ENCODE measurements around the gene MCF2L. TPM values are rescaled to one million over a fixed set of nuclear protein-coding genes. Genes with fewer than 3 reads are reported as not detected.

The MCF2L gene
- total RNA-seq, 1 donor from 2014 or later, result 12.3 TPM

DNA sequence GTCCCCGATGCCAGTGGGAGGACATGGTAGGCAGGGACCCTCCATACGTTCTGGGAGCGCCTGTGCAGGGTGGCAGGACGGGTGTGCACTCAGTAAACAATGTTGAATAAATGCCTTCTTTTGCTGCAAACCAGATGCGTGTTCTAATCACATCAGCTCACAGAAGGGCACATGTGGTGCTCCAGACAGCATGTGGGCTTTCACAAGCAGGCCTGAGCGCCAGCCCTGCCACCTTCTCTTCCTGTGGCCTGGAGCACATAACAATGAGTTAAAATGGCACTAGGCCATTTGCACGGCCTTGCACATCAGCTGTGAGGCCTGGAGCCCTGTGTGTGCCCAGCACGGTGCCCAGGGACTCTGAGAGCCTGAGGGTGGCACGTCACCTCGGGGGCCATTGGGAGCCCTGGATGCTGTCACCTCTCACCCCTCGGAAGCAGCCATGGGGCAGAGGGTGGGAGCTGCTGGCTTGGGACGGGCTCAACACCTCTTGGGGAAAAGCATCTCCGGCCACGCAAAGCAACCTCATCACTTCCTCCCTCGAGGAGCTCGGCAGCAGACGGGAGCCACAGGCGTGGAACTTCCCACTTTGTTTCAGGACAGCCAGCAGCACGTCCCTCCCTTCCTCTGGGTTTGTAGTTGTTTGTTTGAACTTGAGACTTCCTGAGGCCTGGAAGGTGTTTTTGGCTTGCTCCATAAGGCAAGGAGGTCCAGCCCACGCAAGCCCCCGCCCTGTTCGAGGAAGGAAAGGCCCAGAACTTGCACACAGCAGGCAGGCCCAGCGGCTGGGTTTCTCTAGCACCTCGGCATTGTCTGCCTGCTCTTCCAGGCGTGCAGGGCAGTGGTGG is 9.8 kb downstream of the MCF2L start:
- H3K4me3 ChIP-seq (ENCODE audit: low read depth, low read length), result no peak overlapping the region
- H3K36me3 ChIP-seq (ENCODE audit: control insufficient read depth, insufficient read depth, low read length), result no peaks in the 10 kb centered on the region
- TF ChIP-seq, protein P1, sequence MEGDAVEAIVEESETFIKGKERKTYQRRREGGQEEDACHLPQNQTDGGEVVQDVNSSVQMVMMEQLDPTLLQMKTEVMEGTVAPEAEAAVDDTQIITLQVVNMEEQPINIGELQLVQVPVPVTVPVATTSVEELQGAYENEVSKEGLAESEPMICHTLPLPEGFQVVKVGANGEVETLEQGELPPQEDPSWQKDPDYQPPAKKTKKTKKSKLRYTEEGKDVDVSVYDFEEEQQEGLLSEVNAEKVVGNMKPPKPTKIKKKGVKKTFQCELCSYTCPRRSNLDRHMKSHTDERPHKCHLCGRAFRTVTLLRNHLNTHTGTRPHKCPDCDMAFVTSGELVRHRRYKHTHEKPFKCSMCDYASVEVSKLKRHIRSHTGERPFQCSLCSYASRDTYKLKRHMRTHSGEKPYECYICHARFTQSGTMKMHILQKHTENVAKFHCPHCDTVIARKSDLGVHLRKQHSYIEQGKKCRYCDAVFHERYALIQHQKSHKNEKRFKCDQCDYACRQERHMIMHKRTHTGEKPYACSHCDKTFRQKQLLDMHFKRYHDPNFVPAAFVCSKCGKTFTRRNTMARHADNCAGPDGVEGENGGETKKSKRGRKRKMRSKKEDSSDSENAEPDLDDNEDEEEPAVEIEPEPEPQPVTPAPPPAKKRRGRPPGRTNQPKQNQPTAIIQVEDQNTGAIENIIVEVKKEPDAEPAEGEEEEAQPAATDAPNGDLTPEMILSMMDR (IDR thresholded peaks at IDR 0.05; ENCODE audit: insufficient read depth, low read length, poor library complexity, severe bottlenecking), result no peak
- no peak for DNase-seq (ENCODE audit: low read depth)
- H3K27me3 ChIP-seq (ENCODE audit: control insufficient read depth, insufficient read depth, low read length), result peaks cover 52% of the 10 kb centered on the region

GRCh38 chr13:112979406-112979902 is 10.4 kb downstream of the MCF2L start:
- no peak for DNase-seq (ENCODE audit: low read depth)
- Histone ChIP-seq H3K4me3 (ENCODE audit: low read depth, low read length) (no peak overlapping the region), H3K36me3 (ENCODE audit: control insufficient read depth, insufficient read depth, low read length) (no peaks in the 10 kb centered on the region), H3K27me3 (ENCODE audit: control insufficient read depth, insufficient read depth, low read length) (peaks cover 47% of the 10 kb centered on the region)
- TF ChIP-seq, protein P1 (IDR thresholded peaks at IDR 0.05; ENCODE audit: insufficient read depth, low read length, poor library complexity, severe bottlenecking), result no peak

- Histone ChIP-seq H3K36me3 (ENCODE audit: control insufficient read depth, insufficient read depth, low read length) (no peaks in the 10 kb centered on the region), H3K4me3 (ENCODE audit: low read depth, low read length) (no peak overlapping the region), H3K27me3 (ENCODE audit: control insufficient read depth, insufficient read depth, low read length) (peaks cover 42% of the 10 kb centered on the region)
- TF ChIP-seq, protein P1 (IDR thresholded peaks at IDR 0.05; ENCODE audit: insufficient read depth, low read length, poor library complexity, severe bottlenecking), result no peak
- no peak for DNase-seq (ENCODE audit: low read depth)
Measured at GRCh38 chr13:112980434-112980833, 11.4 kb downstream of the MCF2L start.

GRCh38 chr13:112981451-112981850 is 12.4 kb downstream of the MCF2L start:
- TF ChIP-seq, protein P1 (IDR thresholded peaks at IDR 0.05; ENCODE audit: insufficient read depth, low read length, poor library complexity, severe bottlenecking), result no peak
- Histone ChIP-seq H3K27me3 (ENCODE audit: control insufficient read depth, insufficient read depth, low read length) (peaks cover 37% of the 10 kb centered on the region), H3K36me3 (ENCODE audit: control insufficient read depth, insufficient read depth, low read length) (no peaks in the 10 kb centered on the region), H3K4me3 (ENCODE audit: low read depth, low read length) (no peak overlapping the region)
- DNase-seq (ENCODE audit: low read depth), result no peak

DNA sequence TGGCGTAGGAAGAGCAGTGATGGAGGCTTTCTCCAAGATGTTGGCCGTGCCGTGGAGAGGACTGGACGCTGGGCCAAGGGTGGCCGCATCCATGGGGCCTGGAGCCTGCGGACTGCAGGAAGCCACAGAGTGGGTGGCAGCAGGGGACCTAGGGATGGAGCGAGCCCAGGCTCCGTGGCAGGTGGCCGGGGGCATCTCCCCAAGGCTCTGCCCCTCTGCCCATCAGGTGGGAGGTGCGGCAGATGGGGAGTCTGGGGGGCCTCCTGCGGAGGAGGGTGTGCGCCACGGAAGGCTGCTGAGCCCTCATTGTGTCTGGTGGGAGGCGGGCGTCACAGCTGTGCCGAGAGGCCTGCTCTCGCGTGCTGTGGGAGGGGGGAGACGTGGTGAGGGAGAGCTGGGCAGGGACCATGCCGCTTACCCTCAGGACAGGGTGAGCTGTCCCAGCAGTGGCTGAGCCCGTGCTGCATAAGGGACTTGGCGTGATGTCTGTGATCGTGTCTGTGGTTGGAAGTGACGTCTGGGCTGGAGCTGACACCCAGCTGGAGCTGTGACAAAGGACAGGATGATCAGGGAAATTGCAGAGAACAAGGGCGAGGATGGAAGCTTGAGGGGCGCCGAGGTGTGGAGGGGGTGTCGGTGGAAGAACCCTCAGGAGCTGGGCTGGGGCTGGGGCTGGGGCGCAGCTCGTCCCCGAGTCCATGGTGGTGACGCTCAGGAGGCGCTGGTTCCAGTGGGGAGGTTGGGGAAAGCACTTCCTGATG is 13.4 kb downstream of the MCF2L start:
- TF ChIP-seq, protein P1 (IDR thresholded peaks at IDR 0.05; ENCODE audit: insufficient read depth, low read length, poor library complexity, severe bottlenecking), result no peak

More for the DNA sequence above, 13.4 kb downstream of the MCF2L start:
- peaks cover 33% of the 10 kb centered on the region for H3K27me3 ChIP-seq (ENCODE audit: control insufficient read depth, insufficient read depth, low read length)
- no peak for DNase-seq (ENCODE audit: low read depth)
- no peak overlapping the region for H3K4me3 ChIP-seq (ENCODE audit: low read depth, low read length)
- H3K36me3 ChIP-seq (ENCODE audit: control insufficient read depth, insufficient read depth, low read length), result no peaks in the 10 kb centered on the region
